Liver (tissue), 9 donors: Measurements from ENCODE around the gene MMS19. TPM values are rescaled to one million over a fixed set of nuclear protein-coding genes. Genes with fewer than 3 reads are reported as not detected.

Experiments
- DNase-seq: peaks from one replicate; pipeline ENCODE4 v3.0.0-alpha.2; 2017; ENCODE audit warnings: low spot score
- H3K27ac ChIP-seq, 2 donors: one replicate each; pipeline ENCODE4 v1.7.0; 2013; ENCODE audit warnings: inconsistent platforms in 2 of 2, low read length in 2 of 2, control low read depth in 1 of 2, low read depth in 1 of 2, mild to moderate bottlenecking in 1 of 2
- H3K27me3 ChIP-seq, 4 donors: one replicate each; pipeline versions ENCODE4 v1.6.1 to v1.7.0; 2013; ENCODE audit warnings: low read length in 3 of 4, inconsistent platforms in 1 of 4, mild to moderate bottlenecking in 1 of 4, moderate library complexity in 1 of 4; ENCODE audit not compliant: control insufficient read depth in 4 of 4, insufficient read depth in 4 of 4
- H3K36me3 ChIP-seq, 4 donors: one replicate each; pipeline versions ENCODE4 v1.6.1 to v1.7.0; 2013; ENCODE audit warnings: low read length in 3 of 4, mild to moderate bottlenecking in 3 of 4, low read depth in 1 of 4, moderate library complexity in 1 of 4; ENCODE audit not compliant: control insufficient read depth in 4 of 4, insufficient read depth in 3 of 4
- H3K4me1 ChIP-seq, 4 donors: one replicate each; pipeline versions ENCODE4 v1.6.1 to v1.7.0; 2013; ENCODE audit warnings: low read length in 3 of 4, mild to moderate bottlenecking in 3 of 4, moderate library complexity in 1 of 4; ENCODE audit not compliant: control insufficient read depth in 4 of 4, insufficient read depth in 4 of 4
- H3K4me3 ChIP-seq, 3 donors: one replicate each; pipeline versions ENCODE4 v1.6.1 to v1.7.0; 2013; ENCODE audit warnings: low read length in 3 of 3, control low read depth in 1 of 3, low read depth in 1 of 3, mild to moderate bottlenecking in 1 of 3
- H3K9ac ChIP-seq, 2 donors: one replicate each; pipeline ENCODE4 v1.7.0; 2013; ENCODE audit warnings: low read length in 2 of 2, mild to moderate bottlenecking in 2 of 2, moderate library complexity in 2 of 2, control low read depth in 1 of 2, low read depth in 1 of 2
- H3K9me3 ChIP-seq, 4 donors: one replicate each; pipeline versions ENCODE4 v1.6.1 to v1.7.0; 2013; ENCODE audit warnings: low read length in 3 of 4; ENCODE audit not compliant: control insufficient read depth in 4 of 4
- EGR1 ChIP-seq, 2 donors: IDR thresholded peaks; 2 replicates each; pipeline ENCODE4 v1.6.1; 2016 to 2018; ENCODE audit warnings: antibody characterized with exemption in 2 of 2, low read depth in 2 of 2
- FOXA1 ChIP-seq: IDR thresholded peaks from 2 replicates; pipeline ENCODE4 v1.6.1; 2016; ENCODE audit warnings: antibody characterized with exemption
- FOXA2 ChIP-seq: IDR thresholded peaks from 2 replicates; pipeline ENCODE4 v1.6.1; 2016; ENCODE audit warnings: antibody characterized with exemption
- GABPA ChIP-seq, 2 donors: IDR thresholded peaks in 1 of 2; conservative IDR thresholded peaks in 1 of 2; 2 replicates each; pipeline ENCODE4 v1.6.1; 2016; ENCODE audit warnings: antibody characterized with exemption in 2 of 2, mild to moderate bottlenecking in 1 of 2, moderate library complexity in 1 of 2
- HNF4A ChIP-seq, 2 donors: conservative IDR thresholded peaks; 2 replicates each; pipeline ENCODE4 v1.6.1; 2016; ENCODE audit warnings: antibody characterized with exemption in 2 of 2, mild to moderate bottlenecking in 2 of 2
- HNF4G ChIP-seq: IDR thresholded peaks from 2 replicates; pipeline ENCODE4 v1.6.1; 2016; ENCODE audit warnings: antibody characterized with exemption
- JUND ChIP-seq, 2 donors: IDR thresholded peaks; 2 replicates each; pipeline ENCODE4 v1.6.1; 2016; ENCODE audit warnings: antibody characterized with exemption in 2 of 2
- NR2F2 ChIP-seq: IDR thresholded peaks from 2 replicates; pipeline ENCODE4 v1.6.1; 2016; ENCODE audit warnings: antibody characterized with exemption
- RAD21 ChIP-seq, 2 donors: IDR thresholded peaks; 2 replicates each; pipeline ENCODE4 v1.6.1; 2016; ENCODE audit warnings: antibody characterized with exemption in 2 of 2, mild to moderate bottlenecking in 2 of 2
- RXRA ChIP-seq, 2 donors: IDR thresholded peaks; 2 replicates each; pipeline ENCODE4 v1.6.1; 2017 to 2018; ENCODE audit warnings: antibody characterized with exemption in 2 of 2, mild to moderate bottlenecking in 1 of 2
- SP1 ChIP-seq: IDR thresholded peaks from 2 replicates; pipeline ENCODE4 v1.6.1; 2018; ENCODE audit warnings: antibody characterized with exemption, mild to moderate bottlenecking
- TAF1 ChIP-seq: conservative IDR thresholded peaks from 2 replicates; pipeline ENCODE4 v1.6.1; 2016; ENCODE audit warnings: antibody characterized with exemption, mild to moderate bottlenecking
- YY1 ChIP-seq: IDR thresholded peaks from 2 replicates; pipeline ENCODE4 v1.6.1; 2016; ENCODE audit warnings: antibody characterized with exemption, mild to moderate bottlenecking
- WGBS: extraction: QIAGEN DNeasy Blood & Tissue Kit; methylation state at CpG from one replicate; pipeline ENCODE4 v1.1.7; 2013; 5-methylcytosine and 5-hydroxymethylcytosine counted together
- polyA plus RNA-seq, 2 donors: library from polyadenylated mRNA; stranded (reverse) in 1 of 2; unstranded in 1 of 2; fragments of 200-250 nt in 1 of 2; fragments of >200 nt in 1 of 2; fragmentation: Nextera tagmentation in 1 of 2; extraction: Ambion mirVana in 1 of 2; gene quantifications; one replicate each; pipeline versions ENCODE4 v1.2.1 to v1.2.3, GENCODE V29; 2013 to 2015
- total RNA-seq, 2 donors: library from RNA; depleted of rRNA; stranded (reverse); fragments of >200 nt; gene quantifications; one replicate each; pipeline ENCODE4 v1.2.3, GENCODE V29; 2014
- TF ChIP-seq, protein P1 (sequence below): IDR thresholded peaks from 2 replicates; pipeline ENCODE4 v1.6.1; 2016; ENCODE audit warnings: antibody characterized with exemption
- TF ChIP-seq, protein P2 (sequence below): IDR thresholded peaks from 2 replicates; pipeline ENCODE4 v1.6.1; 2016; ENCODE audit warnings: antibody characterized with exemption
- TF ChIP-seq, protein P3 (sequence below): IDR thresholded peaks from 2 replicates; pipeline ENCODE4 v1.6.1; 2016; ENCODE audit warnings: antibody characterized with exemption, mild to moderate bottlenecking
- TF ChIP-seq, protein P4 (sequence below): IDR thresholded peaks from 2 replicates; pipeline ENCODE4 v1.6.1; 2016; ENCODE audit warnings: antibody characterized with exemption
- TF ChIP-seq, protein P5 (sequence below): fragments of 150-350 bp; IDR thresholded peaks from 2 replicates; pipeline ENCODE4 v1.5.1; 2017; ENCODE audit warnings: improper control_type of control experiment, low read depth, low read length; ENCODE audit not compliant: missing input control
- donor health status: healthy.
- donor health status: healthy.
- donor health status: healthy.
- donor health status: healthy.
- donor health status: healthy.

Gene MMS19
- total and polyA plus RNA-seq, 4 donors = 15.0 to 29.1 (median 24.1) TPM

DNA sequence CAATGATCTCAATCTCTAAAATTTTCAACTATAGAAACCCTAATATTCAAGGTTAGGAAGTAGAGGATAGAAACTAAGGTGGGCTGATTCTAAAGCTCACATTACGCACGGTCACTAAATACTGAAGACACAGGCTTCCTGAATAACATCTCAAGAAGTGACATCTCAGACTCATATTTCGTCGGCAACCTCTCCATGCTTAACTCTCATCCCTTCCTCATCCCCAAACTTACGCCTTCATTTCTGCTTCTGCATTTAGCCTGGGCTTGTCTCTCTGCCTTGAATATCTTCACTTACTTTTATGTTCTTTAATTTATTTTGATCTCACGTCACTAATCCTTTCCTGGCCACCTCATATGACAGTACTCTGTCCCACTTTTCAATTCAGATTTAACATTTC, 63.0 kb downstream of the MMS19 start:
- no peak overlapping the region for H3K27ac ChIP-seq
- H3K27me3 ChIP-seq = no peaks in the 10 kb centered on the region
- H3K9me3 ChIP-seq = no peaks in the 10 kb centered on the region
- no peaks in the 10 kb centered on the region for H3K4me1 ChIP-seq
- no peak overlapping the region for H3K4me3 ChIP-seq
- DNase-seq = no peak
- H3K36me3 ChIP-seq = peaks cover 3 to 44% (median 40%) of the 10 kb centered on the region in 4 donors
- H3K9ac ChIP-seq = no peak overlapping the region
- 96% methylated on average over 6 of the region's 6 CpGs for WGBS
- TF ChIP-seq RAD21 (IDR thresholded peaks at IDR 0.05) (no peak), GABPA (IDR thresholded peaks at IDR 0.05 in 1 of 2, conservative IDR thresholded peaks at IDR 0.05 in 1 of 2) (no peak), HNF4A (conservative IDR thresholded peaks at IDR 0.05) (no peak), YY1 (no peak), NR2F2 (no peak), JUND (IDR thresholded peaks at IDR 0.05) (no peak), EGR1 (IDR thresholded peaks at IDR 0.05; ENCODE audit: low read depth in 2 of 2) (no peak), HNF4G (no peak), SP1 (no peak), RXRA (IDR thresholded peaks at IDR 0.05) (no peak), FOXA1 (no peak), TAF1 (no peak), FOXA2 (no peak)
- TF ChIP-seq, protein P1, sequence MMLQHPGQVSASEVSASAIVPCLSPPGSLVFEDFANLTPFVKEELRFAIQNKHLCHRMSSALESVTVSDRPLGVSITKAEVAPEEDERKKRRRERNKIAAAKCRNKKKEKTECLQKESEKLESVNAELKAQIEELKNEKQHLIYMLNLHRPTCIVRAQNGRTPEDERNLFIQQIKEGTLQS = no peak
- TF ChIP-seq, protein P2, sequence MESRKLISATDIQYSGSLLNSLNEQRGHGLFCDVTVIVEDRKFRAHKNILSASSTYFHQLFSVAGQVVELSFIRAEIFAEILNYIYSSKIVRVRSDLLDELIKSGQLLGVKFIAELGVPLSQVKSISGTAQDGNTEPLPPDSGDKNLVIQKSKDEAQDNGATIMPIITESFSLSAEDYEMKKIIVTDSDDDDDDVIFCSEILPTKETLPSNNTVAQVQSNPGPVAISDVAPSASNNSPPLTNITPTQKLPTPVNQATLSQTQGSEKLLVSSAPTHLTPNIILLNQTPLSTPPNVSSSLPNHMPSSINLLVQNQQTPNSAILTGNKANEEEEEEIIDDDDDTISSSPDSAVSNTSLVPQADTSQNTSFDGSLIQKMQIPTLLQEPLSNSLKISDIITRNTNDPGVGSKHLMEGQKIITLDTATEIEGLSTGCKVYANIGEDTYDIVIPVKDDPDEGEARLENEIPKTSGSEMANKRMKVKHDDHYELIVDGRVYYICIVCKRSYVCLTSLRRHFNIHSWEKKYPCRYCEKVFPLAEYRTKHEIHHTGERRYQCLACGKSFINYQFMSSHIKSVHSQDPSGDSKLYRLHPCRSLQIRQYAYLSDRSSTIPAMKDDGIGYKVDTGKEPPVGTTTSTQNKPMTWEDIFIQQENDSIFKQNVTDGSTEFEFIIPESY = no peak
- TF ChIP-seq, protein P3, sequence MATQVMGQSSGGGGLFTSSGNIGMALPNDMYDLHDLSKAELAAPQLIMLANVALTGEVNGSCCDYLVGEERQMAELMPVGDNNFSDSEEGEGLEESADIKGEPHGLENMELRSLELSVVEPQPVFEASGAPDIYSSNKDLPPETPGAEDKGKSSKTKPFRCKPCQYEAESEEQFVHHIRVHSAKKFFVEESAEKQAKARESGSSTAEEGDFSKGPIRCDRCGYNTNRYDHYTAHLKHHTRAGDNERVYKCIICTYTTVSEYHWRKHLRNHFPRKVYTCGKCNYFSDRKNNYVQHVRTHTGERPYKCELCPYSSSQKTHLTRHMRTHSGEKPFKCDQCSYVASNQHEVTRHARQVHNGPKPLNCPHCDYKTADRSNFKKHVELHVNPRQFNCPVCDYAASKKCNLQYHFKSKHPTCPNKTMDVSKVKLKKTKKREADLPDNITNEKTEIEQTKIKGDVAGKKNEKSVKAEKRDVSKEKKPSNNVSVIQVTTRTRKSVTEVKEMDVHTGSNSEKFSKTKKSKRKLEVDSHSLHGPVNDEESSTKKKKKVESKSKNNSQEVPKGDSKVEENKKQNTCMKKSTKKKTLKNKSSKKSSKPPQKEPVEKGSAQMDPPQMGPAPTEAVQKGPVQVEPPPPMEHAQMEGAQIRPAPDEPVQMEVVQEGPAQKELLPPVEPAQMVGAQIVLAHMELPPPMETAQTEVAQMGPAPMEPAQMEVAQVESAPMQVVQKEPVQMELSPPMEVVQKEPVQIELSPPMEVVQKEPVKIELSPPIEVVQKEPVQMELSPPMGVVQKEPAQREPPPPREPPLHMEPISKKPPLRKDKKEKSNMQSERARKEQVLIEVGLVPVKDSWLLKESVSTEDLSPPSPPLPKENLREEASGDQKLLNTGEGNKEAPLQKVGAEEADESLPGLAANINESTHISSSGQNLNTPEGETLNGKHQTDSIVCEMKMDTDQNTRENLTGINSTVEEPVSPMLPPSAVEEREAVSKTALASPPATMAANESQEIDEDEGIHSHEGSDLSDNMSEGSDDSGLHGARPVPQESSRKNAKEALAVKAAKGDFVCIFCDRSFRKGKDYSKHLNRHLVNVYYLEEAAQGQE = no peak
- TF ChIP-seq, protein P4, sequence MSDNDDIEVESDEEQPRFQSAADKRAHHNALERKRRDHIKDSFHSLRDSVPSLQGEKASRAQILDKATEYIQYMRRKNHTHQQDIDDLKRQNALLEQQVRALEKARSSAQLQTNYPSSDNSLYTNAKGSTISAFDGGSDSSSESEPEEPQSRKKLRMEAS = no peak
- TF ChIP-seq, protein P5, sequence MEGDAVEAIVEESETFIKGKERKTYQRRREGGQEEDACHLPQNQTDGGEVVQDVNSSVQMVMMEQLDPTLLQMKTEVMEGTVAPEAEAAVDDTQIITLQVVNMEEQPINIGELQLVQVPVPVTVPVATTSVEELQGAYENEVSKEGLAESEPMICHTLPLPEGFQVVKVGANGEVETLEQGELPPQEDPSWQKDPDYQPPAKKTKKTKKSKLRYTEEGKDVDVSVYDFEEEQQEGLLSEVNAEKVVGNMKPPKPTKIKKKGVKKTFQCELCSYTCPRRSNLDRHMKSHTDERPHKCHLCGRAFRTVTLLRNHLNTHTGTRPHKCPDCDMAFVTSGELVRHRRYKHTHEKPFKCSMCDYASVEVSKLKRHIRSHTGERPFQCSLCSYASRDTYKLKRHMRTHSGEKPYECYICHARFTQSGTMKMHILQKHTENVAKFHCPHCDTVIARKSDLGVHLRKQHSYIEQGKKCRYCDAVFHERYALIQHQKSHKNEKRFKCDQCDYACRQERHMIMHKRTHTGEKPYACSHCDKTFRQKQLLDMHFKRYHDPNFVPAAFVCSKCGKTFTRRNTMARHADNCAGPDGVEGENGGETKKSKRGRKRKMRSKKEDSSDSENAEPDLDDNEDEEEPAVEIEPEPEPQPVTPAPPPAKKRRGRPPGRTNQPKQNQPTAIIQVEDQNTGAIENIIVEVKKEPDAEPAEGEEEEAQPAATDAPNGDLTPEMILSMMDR = no peak
